HG02623 (cell line): ENCODE measurements around the gene GPS2.

ENCODE experiments used
- ATAC-seq: cut with Tn5 transposase; IDR thresholded peaks from one replicate; pipeline ENCODE4 v1.9.1; 2021; ENCODE audit warnings: moderate library complexity; ENCODE audit not compliant: unreplicated experiment

Gene GPS2

GRCh38 chr17:7314719-7315569, at the start of gene GPS2:
TSS of gene GPS2 (minus strand) at chr17:7315360. CDS start at chr17:7315052, 308 bp downstream.
- ATAC-seq = peak; percentile 67

GRCh38 chr17:7363311-7363710, 48.2 kb upstream of the GPS2 start:
- no peak for ATAC-seq

GRCh38 chr17:7361906-7362305, 46.7 kb upstream of the GPS2 start:
- ATAC-seq = no peak

- no peak for ATAC-seq
Measured at GRCh38 chr17:7357381-7357780, 42.2 kb upstream of the GPS2 start.

GRCh38 chr17:7356756-7357155, 41.6 kb upstream of the GPS2 start:
- ATAC-seq = no peak

GRCh38 chr17:7356072-7356549, 41.0 kb upstream of the GPS2 start:
- no peak for ATAC-seq

GRCh38 chr17:7355573-7355972, 40.4 kb upstream of the GPS2 start:
- ATAC-seq = no peak

- ATAC-seq = no peak
Measured at GRCh38 chr17:7355053-7355452, 39.9 kb upstream of the GPS2 start, which contains the start of gene TMEM95. TSS of gene TMEM95 (plus strand) at chr17:7355156. CDS start at chr17:7355205, 49 bp downstream.

GRCh38 chr17:7354262-7354843, 39.2 kb upstream of the GPS2 start:
- no peak for ATAC-seq

- ATAC-seq = no peak
Measured at GRCh38 chr17:7352910-7353635, 37.9 kb upstream of the GPS2 start.

- no peak for ATAC-seq
Measured at GRCh38 chr17:7352503-7352889, 37.3 kb upstream of the GPS2 start.

GRCh38 chr17:7351665-7352502, 36.7 kb upstream of the GPS2 start, which contains the start of gene KCTD11:
TSS of gene KCTD11 (plus strand) at chr17:7352162.
- ATAC-seq = peak; percentile 56

GRCh38 chr17:7348478-7349242, 33.5 kb upstream of the GPS2 start:
- ATAC-seq = no peak

GRCh38 chr17:7347630-7348477, 32.7 kb upstream of the GPS2 start:
- ATAC-seq = no peak

- ATAC-seq = no peak
Measured at GRCh38 chr17:7346761-7347614, 31.8 kb upstream of the GPS2 start.

GRCh38 chr17:7343250-7343649, 28.1 kb upstream of the GPS2 start:
- ATAC-seq = no peak

- ATAC-seq = no peak
Measured at GRCh38 chr17:7341842-7342241, 26.7 kb upstream of the GPS2 start.

- no peak for ATAC-seq
Measured at GRCh38 chr17:7340179-7340578, 25.0 kb upstream of the GPS2 start.
